PC-3 (cell line): ENCODE measurements around the gene SLC13A3. TPM values are rescaled to one million over a fixed set of nuclear protein-coding genes. Genes with fewer than 3 reads are reported as not detected.

Source experiments
- ATAC-seq: fragments of 200-7000 bp; cut with Tn5 transposase; 2 replicates; pipeline ENCODE4 v1.9.1; 2020; ENCODE audit warnings: mild to moderate bottlenecking, moderate library complexity
- BruUV-seq: library from RNA; stranded (reverse); fragments of 400-500 nt; replicated peaks from 2 replicates; lab custom pipeline; 2021; lab: Mats Ljungman, UMichigan
- CTCF ChIA-PET: fragments of 300-600 bp; sonication (Branson Sonifier 250); formaldehyde crosslinking; loops from one replicate; lab custom pipeline; 2022; ENCODE audit warnings: antibody characterized with exemption; lab: Charles Lee
- POLR2A ChIA-PET: fragments of 300-600 bp; sonication (Branson Sonifier 250); formaldehyde crosslinking; loops from one replicate; lab custom pipeline; 2022; ENCODE audit warnings: antibody characterized with exemption; ENCODE audit not compliant: unreplicated experiment; lab: Charles Lee
- DNase-seq: peaks from one replicate; pipeline ENCODE4 v3.0.0-alpha.2; 2015
- H2AFZ ChIP-seq: fragments of 300-600 bp; sonication (generic); 2 replicates; pipeline ENCODE4 v1.6.0; 2016; ENCODE audit warnings: antibody characterized with exemption, low read length
- H3F3A ChIP-seq: fragments of 300-600 bp; sonication (generic); one replicate; pipeline ENCODE4 v1.6.0; 2017; ENCODE audit warnings: antibody characterized with exemption, low read length, control low read depth, mild to moderate bottlenecking; ENCODE audit not compliant: unreplicated experiment
- H3K27ac ChIP-seq: fragments of 300-600 bp; sonication (generic); 2 replicates; pipeline ENCODE4 v1.5.1; 2016; ENCODE audit warnings: mild to moderate bottlenecking, low read length
- H3K27me3 ChIP-seq: fragments of 300-600 bp; sonication (generic); 2 replicates; pipeline ENCODE4 v1.6.1; 2016; ENCODE audit warnings: low read length, mixed read lengths
- H3K36me3 ChIP-seq: fragments of 300-600 bp; sonication (generic); 2 replicates; pipeline ENCODE4 v1.6.1; 2016; ENCODE audit warnings: low read depth, mixed run types, low read length, mixed read lengths
- H3K4me1 ChIP-seq: fragments of 300-600 bp; sonication (generic); 2 replicates; pipeline ENCODE4 v1.5.1; 2016; ENCODE audit warnings: low read length; ENCODE audit not compliant: insufficient read depth
- H3K4me2 ChIP-seq: fragments of 300-600 bp; sonication (generic); 2 replicates; pipeline ENCODE4 v1.6.0; 2016; ENCODE audit warnings: low read length
- H3K4me3 ChIP-seq: fragments of 300-600 bp; sonication (generic); 2 replicates; pipeline ENCODE4 v1.5.1; 2016; ENCODE audit warnings: mild to moderate bottlenecking, low read length, mixed read lengths
- H3K79me2 ChIP-seq: fragments of 300-600 bp; sonication (generic); 2 replicates; pipeline ENCODE4 v1.6.1; 2017; ENCODE audit warnings: low read length, mixed read lengths
- H3K9ac ChIP-seq: fragments of 300-600 bp; sonication (generic); 2 replicates; pipeline ENCODE4 v1.6.0; 2016; ENCODE audit warnings: mild to moderate bottlenecking, low read length
- H3K9me2 ChIP-seq: fragments of 300-600 bp; sonication (generic); replicated peaks from 2 replicates; pipeline ENCODE4 v1.6.1; 2016; ENCODE audit warnings: mixed run types, low read length, mixed read lengths
- H3K9me3 ChIP-seq: fragments of 300-600 bp; sonication (generic); 2 replicates; pipeline ENCODE4 v1.6.1; 2016; ENCODE audit warnings: low read length, mixed read lengths
- H4K20me1 ChIP-seq: fragments of 300-600 bp; sonication (generic); 2 replicates; pipeline ENCODE4 v1.6.1; 2016; ENCODE audit warnings: low read length, mixed read lengths
- CTCF ChIP-seq: fragments of 300-600 bp; sonication (generic); conservative IDR thresholded peaks from 2 replicates; pipeline ENCODE4 v1.5.1; 2017; ENCODE audit warnings: antibody characterized with exemption, low read depth, mild to moderate bottlenecking, low read length
- EZH2 ChIP-seq: fragments of 300-600 bp; sonication (generic); IDR thresholded peaks from one replicate; pipeline ENCODE4 v1.6.1; 2017; ENCODE audit warnings: antibody characterized with exemption, mild to moderate bottlenecking, low read length; ENCODE audit not compliant: unreplicated experiment
- EZH2phosphoT487 ChIP-seq: fragments of 300-600 bp; sonication (generic); IDR thresholded peaks from 2 replicates; pipeline ENCODE4 v1.6.1; 2018; ENCODE audit warnings: mild to moderate bottlenecking, antibody characterized with exemption, low read length, borderline replicate concordance
- intact Hi-C: fragments of 100-400 bp; cut with micrococcal nuclease; formaldehyde crosslinking; loops from 2 replicates; pipeline ENCODE4 v1.9.0; 2023
- total RNA-seq: library from RNA; depleted of rRNA; stranded (reverse); fragments of >200 nt; gene quantifications from 2 replicates; pipeline ENCODE4 v1.2.3, GENCODE V29; 2014

SLC13A3 gene
- total RNA-seq, 1 experiment from 2014 or later = not detected

GRCh38 chr20:46649650-46649949, 1.7 kb downstream of the SLC13A3 start:
- no peaks in the 10 kb centered on the region for H4K20me1 ChIP-seq
- CTCF ChIA-PET = no interaction called here
- POLR2A ChIA-PET = no interaction called here

GRCh38 chr20:46648903-46649649, 2.2 kb downstream of the SLC13A3 start:
- TF ChIP-seq EZH2phosphoT487 (no peak), EZH2 (no peak), CTCF (no peak)
- no peak for DNase-seq
- CTCF ChIA-PET = no interaction called here
- Histone ChIP-seq H3K36me3 (no peaks in the 10 kb centered on the region), H3K9ac (no peak overlapping the region), H3K9me3 (no peaks in the 10 kb centered on the region), H4K20me1 (no peaks in the 10 kb centered on the region), H3K4me2 (no peak overlapping the region), H3K27ac (no peak overlapping the region), H3F3A (no peaks in the 10 kb centered on the region), H3K79me2 (no peaks in the 10 kb centered on the region), H3K9me2 (no peaks in the 10 kb centered on the region), H3K27me3 (peaks cover 40% of the 10 kb centered on the region), H3K4me1 (no peaks in the 10 kb centered on the region), H2AFZ (no peak overlapping the region), H3K4me3 (no peak overlapping the region)
- POLR2A ChIA-PET = no interaction called here
- no peak for ATAC-seq
- intact Hi-C loops = no loop called here
- no TSS peak for BruUV-seq

More at GRCh38 chr20:46649650-46649949, 1.7 kb downstream of the SLC13A3 start:
- H3K4me1 ChIP-seq = no peaks in the 10 kb centered on the region
- H3K27me3 ChIP-seq = peaks cover 35% of the 10 kb centered on the region
- no peaks in the 10 kb centered on the region for H3K9me3 ChIP-seq
- no TSS peak for BruUV-seq
- no peak overlapping the region for H3K4me3 ChIP-seq
- no peak for ATAC-seq
- no peak overlapping the region for H3K9ac ChIP-seq
- no peak overlapping the region for H3K4me2 ChIP-seq
- H3K36me3 ChIP-seq = no peaks in the 10 kb centered on the region
- DNase-seq = no peak
- no peaks in the 10 kb centered on the region for H3F3A ChIP-seq
- no peaks in the 10 kb centered on the region for H3K9me2 ChIP-seq
- intact Hi-C loops = no loop called here
- H3K79me2 ChIP-seq = no peaks in the 10 kb centered on the region
- no peak overlapping the region for H3K27ac ChIP-seq
- no peak overlapping the region for H2AFZ ChIP-seq
- no peak for TF ChIP-seq EZH2phosphoT487
- no peak for TF ChIP-seq EZH2
- no peak for TF ChIP-seq CTCF

GRCh38 chr20:46647469-46647868, 3.8 kb downstream of the SLC13A3 start:
- no peak overlapping the region for H3K4me2 ChIP-seq
- no TSS peak for BruUV-seq
- no peak for ATAC-seq
- no peak overlapping the region for H2AFZ ChIP-seq
- intact Hi-C loops = no loop called here
- H3K9me2 ChIP-seq = no peaks in the 10 kb centered on the region
- no peaks in the 10 kb centered on the region for H3K4me1 ChIP-seq
- no peak overlapping the region for H3K4me3 ChIP-seq
- TF ChIP-seq EZH2phosphoT487 (no peak), CTCF (no peak)
- POLR2A ChIA-PET = no interaction called here
- CTCF ChIA-PET = no interaction called here
- H3K27ac ChIP-seq = no peak overlapping the region
- H3K79me2 ChIP-seq = no peaks in the 10 kb centered on the region
- no peak for DNase-seq
- no peaks in the 10 kb centered on the region for H3K36me3 ChIP-seq
- H3K27me3 ChIP-seq = peaks cover 41% of the 10 kb centered on the region
- no peaks in the 10 kb centered on the region for H4K20me1 ChIP-seq
- no peaks in the 10 kb centered on the region for H3K9me3 ChIP-seq
- H3K9ac ChIP-seq = no peak overlapping the region
- no peaks in the 10 kb centered on the region for H3F3A ChIP-seq
